SK-N-MC (cell line): ENCODE data around the gene SNRPD3.
"Not testable (repeated sequence)": the region's sequence is repeated elsewhere in the genome, so short reads cannot be mapped to it uniquely, and the experiment has no call there.

Source experiments
- DNase-seq: peaks from one replicate; pipeline ENCODE4 v3.0.0-alpha.2; 2011; ENCODE audit warnings: low read depth, low spot score
- H3K27ac ChIP-seq: fragments of 200-600 bp; sonication (generic); 2 replicates; pipeline ENCODE4 v1.5.1; 2016; ENCODE audit warnings: mixed run types
- H3K36me3 ChIP-seq: fragments of 200-600 bp; sonication (generic); 2 replicates; pipeline ENCODE4 v1.6.1; 2017; ENCODE audit warnings: antibody characterized with exemption, low read length, mixed read lengths; ENCODE audit not compliant: insufficient read depth
- H3K4me3 ChIP-seq: fragments of 200-600 bp; sonication (generic); 2 replicates; pipeline ENCODE4 v1.5.1; 2016
- H3K9ac ChIP-seq: fragments of 200-600 bp; sonication (generic); 2 replicates; pipeline ENCODE4 v1.8.0; 2017; ENCODE audit warnings: mixed run types, mixed read lengths; ENCODE audit not compliant: insufficient read length
- H3K9me3 ChIP-seq: fragments of 200-600 bp; sonication (generic); 2 replicates; pipeline ENCODE4 v1.6.1; 2017; ENCODE audit warnings: low read depth, mild to moderate bottlenecking, antibody characterized with exemption, low read length, moderate library complexity, mixed read lengths
- EZH2 ChIP-seq: fragments of 200-600 bp; sonication (generic); IDR thresholded peaks from one replicate; pipeline ENCODE4 v1.6.1; 2017; ENCODE audit warnings: antibody characterized with exemption
- FOXP2 ChIP-seq: optimal IDR thresholded peaks from 2 replicates; pipeline ENCODE3; 2011; ENCODE audit warnings: mild to moderate bottlenecking, moderate library complexity; ENCODE audit not compliant: insufficient read depth; ENCODE audit errors: extremely low read length, control extremely low read depth
- POLR2AphosphoS5 ChIP-seq: IDR thresholded peaks from 2 replicates; pipeline ENCODE4 v1.6.1; 2012; ENCODE audit warnings: mild to moderate bottlenecking, low read depth, low read length, borderline replicate concordance

Gene SNRPD3

GRCh38 chr22:24595863-24596262 lies 40.1 kb downstream of the SNRPD3 start:
- DNase-seq = no peak
- no peak overlapping the region for H3K27ac ChIP-seq
- no peak overlapping the region for H3K4me3 ChIP-seq
- H3K9me3 ChIP-seq = no peaks in the 10 kb centered on the region
- H3K36me3 ChIP-seq = no peaks in the 10 kb centered on the region
- TF ChIP-seq EZH2 (no peak), FOXP2 (no peak), POLR2AphosphoS5 (no peak)
- no peak overlapping the region for H3K9ac ChIP-seq

- H3K36me3 ChIP-seq, H3K27ac ChIP-seq, DNase-seq, H3K9ac ChIP-seq, H3K9me3 ChIP-seq, H3K4me3 ChIP-seq: not testable (repeated sequence)
Measured at GRCh38 chr22:24597076-24597475, 41.3 kb downstream of the SNRPD3 start.

- H3K9ac ChIP-seq = no peak overlapping the region
- DNase-seq = no peak
- no peak overlapping the region for H3K27ac ChIP-seq
- H3K36me3 ChIP-seq = no peaks in the 10 kb centered on the region
- no peak for TF ChIP-seq POLR2AphosphoS5
- TF ChIP-seq EZH2 = no peak
- TF ChIP-seq FOXP2 = no peak
- H3K4me3 ChIP-seq = no peak overlapping the region
- H3K9me3 ChIP-seq = no peaks in the 10 kb centered on the region
Measured at GRCh38 chr22:24599514-24599913, 43.7 kb downstream of the SNRPD3 start.

GRCh38 chr22:24599958-24600715 lies 44.3 kb downstream of the SNRPD3 start:
- not testable (repeated sequence) for H3K4me3 ChIP-seq, H3K9me3 ChIP-seq, H3K27ac ChIP-seq, H3K36me3 ChIP-seq, DNase-seq, H3K9ac ChIP-seq

- no peak overlapping the region for H3K9ac ChIP-seq
- TF ChIP-seq EZH2 (no peak), FOXP2 (no peak), POLR2AphosphoS5 (no peak)
- no peaks in the 10 kb centered on the region for H3K9me3 ChIP-seq
- DNase-seq = no peak
- no peak overlapping the region for H3K27ac ChIP-seq
- H3K36me3 ChIP-seq = no peaks in the 10 kb centered on the region
- H3K4me3 ChIP-seq = no peak overlapping the region
Measured at GRCh38 chr22:24601217-24602104, 45.7 kb downstream of the SNRPD3 start.

GRCh38 chr22:24602105-24602749 lies 46.4 kb downstream of the SNRPD3 start:
- H3K27ac ChIP-seq, H3K4me3 ChIP-seq, H3K9me3 ChIP-seq, DNase-seq, H3K36me3 ChIP-seq, H3K9ac ChIP-seq: not testable (repeated sequence)

GRCh38 chr22:24602847-24603769 lies 47.3 kb downstream of the SNRPD3 start, which contains the start of gene GGT1:
Gene GGT1, plus strand, starts transcription at chr22:24603193. Its CDS starts 7,889 bp downstream, at chr22:24611082.
- DNase-seq, H3K4me3 ChIP-seq, H3K36me3 ChIP-seq, H3K27ac ChIP-seq, H3K9ac ChIP-seq, H3K9me3 ChIP-seq: not testable (repeated sequence)

- not testable (repeated sequence) for H3K36me3 ChIP-seq, H3K4me3 ChIP-seq, H3K9me3 ChIP-seq, H3K9ac ChIP-seq, DNase-seq, H3K27ac ChIP-seq
Measured at GRCh38 chr22:24603770-24604629, 48.2 kb downstream of the SNRPD3 start.

GRCh38 chr22:24606340-24606739 lies 50.5 kb downstream of the SNRPD3 start:
- H3K9me3 ChIP-seq, H3K27ac ChIP-seq, H3K36me3 ChIP-seq, DNase-seq, H3K9ac ChIP-seq, H3K4me3 ChIP-seq: not testable (repeated sequence)

- H3K9me3 ChIP-seq, H3K4me3 ChIP-seq, H3K9ac ChIP-seq, H3K27ac ChIP-seq, DNase-seq, H3K36me3 ChIP-seq: not testable (repeated sequence)
Measured at GRCh38 chr22:24607429-24607983, 51.7 kb downstream of the SNRPD3 start.

GRCh38 chr22:24608327-24608726 lies 52.5 kb downstream of the SNRPD3 start:
- not testable (repeated sequence) for H3K4me3 ChIP-seq, H3K27ac ChIP-seq

More at GRCh38 chr22:24608327-24608726, 52.5 kb downstream of the SNRPD3 start:
- H3K36me3 ChIP-seq, H3K9ac ChIP-seq, DNase-seq, H3K9me3 ChIP-seq: not testable (repeated sequence)
